ENCODE measurements around the gene CASQ2.

The CASQ2 gene

DNA sequence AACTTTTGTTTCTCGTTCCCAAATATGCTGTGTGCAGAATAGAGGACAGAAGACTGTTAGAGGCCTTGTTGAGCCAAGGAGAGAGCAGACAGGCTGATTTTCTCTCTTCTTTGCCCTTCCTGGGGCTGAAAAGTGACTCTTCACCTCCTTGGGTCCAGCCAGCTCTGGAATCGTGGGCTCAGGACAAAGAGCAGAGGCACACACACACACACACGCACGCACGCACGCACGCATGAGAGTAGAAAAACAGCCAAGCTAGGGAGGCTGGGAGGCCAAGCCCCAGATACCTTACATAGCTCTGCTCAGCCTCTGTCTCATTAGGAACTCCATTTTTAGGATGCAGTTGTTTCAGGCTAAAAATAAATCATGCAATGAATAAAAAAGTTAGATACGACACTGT, at the start of gene CASQ2:
CASQ2 (minus strand) TSS at position 166 of the 400 bp plus-strand sequence. CDS start 173 bp downstream, outside the sequence.
- no peak within 1 kb of the TSS for H3K4me3 ChIP-seq (ENCODE audit: low read depth, low read length)

GRCh38 chr1:115815694-115816093, 47.2 kb upstream of the CASQ2 start:
- H3K4me3 ChIP-seq (ENCODE audit: low read depth, low read length), result no peak overlapping the region

GRCh38 chr1:115814685-115815398, 46.3 kb upstream of the CASQ2 start:
- H3K4me3 ChIP-seq (ENCODE audit: low read depth, low read length), result no peak overlapping the region

DNA sequence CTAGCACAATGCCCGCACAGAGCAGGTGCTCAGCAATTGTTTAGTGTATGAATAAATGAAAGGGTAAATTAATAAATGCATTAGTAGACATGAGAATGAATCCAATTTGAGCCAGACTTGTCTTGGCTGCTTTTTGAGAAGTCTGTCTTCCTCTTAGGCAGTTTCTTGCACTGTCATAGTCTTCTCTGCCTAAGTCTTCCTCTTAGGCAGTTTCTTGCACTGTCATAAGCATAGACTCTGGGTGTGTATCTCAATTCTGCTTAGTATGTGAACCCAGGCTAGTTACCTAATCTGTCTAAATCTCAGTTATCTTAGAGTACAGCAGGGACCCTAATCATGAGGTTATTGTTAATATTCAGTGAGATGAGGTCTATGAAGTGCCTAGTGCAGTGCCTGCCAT, 45.2 kb upstream of the CASQ2 start:
- H3K4me3 ChIP-seq (ENCODE audit: low read depth, low read length), result no peak overlapping the region

DNA sequence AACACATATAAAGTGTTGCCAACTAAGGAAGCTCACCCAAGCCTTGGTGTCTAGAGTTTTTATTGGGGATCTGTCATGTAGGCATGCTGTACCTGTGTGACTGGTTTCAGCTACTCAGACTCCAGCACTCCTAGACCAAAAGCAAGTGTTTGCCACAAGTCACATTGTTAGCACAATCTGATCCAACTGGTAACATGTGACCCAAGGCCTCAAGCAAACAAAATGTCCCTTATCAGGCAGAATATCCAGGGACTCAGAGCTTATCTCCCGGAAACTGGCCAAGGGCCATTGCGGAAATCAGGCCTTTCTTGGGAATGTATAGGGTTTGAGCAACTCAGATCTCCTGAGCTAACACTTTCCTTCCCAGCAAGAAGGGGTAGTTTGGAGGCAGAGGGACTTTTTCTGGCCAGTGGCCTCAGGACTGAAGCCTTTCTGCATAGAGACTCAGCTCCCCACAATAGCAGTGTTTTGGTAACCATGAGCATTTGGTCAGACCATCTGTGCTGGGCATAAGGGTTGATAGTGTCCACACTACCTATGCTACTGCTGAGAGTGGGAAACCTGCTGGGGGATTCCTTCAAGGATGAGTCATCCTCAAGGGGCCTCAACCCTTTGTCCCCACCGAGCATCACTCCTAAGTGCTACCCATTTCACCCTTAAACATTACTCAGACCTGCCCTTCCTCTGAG, 42.8 kb upstream of the CASQ2 start:
- H3K4me3 ChIP-seq (ENCODE audit: low read depth, low read length), result no peak overlapping the region

DNA sequence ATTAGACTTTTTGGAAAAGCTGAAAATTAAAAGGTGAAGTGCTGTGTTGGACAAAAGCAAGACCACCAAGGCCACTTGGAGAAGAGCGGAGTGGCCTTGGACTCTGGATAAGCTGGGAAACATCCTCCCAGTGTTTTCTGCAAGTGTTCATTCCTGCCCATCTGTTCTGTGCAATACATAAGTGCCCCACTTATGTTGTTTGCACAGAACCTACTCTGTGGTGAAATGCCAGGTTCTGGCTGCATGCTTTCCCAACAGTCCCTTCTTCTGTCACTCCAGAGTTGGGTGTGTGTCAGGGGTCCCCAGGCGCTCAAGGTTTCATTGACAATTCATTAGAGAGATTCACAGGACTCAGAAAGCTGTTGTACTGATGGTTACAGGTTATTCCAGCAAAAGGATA, 42.1 kb upstream of the CASQ2 start:
- no peak overlapping the region for H3K4me3 ChIP-seq (ENCODE audit: low read depth, low read length)

DNA sequence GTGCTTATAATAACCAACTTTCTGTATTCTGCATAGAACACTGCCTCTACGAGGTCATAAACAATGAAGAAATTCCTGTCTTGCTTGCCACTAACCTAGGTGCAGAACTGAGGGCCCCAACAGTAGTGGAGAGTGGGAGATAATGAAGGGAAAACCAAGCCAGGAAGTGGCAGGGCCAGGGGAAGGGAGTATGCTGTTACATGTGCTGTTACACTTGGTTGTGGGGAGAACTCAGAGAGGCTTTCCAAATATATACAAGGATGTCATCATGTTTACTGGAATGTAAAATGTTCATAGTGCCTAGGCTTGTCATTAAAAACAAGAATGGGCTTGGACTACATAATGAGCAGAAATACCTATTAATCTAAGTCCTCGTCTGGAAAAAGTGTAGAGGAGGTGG, 41.3 kb upstream of the CASQ2 start:
- H3K4me3 ChIP-seq (ENCODE audit: low read depth, low read length), result no peak overlapping the region

DNA sequence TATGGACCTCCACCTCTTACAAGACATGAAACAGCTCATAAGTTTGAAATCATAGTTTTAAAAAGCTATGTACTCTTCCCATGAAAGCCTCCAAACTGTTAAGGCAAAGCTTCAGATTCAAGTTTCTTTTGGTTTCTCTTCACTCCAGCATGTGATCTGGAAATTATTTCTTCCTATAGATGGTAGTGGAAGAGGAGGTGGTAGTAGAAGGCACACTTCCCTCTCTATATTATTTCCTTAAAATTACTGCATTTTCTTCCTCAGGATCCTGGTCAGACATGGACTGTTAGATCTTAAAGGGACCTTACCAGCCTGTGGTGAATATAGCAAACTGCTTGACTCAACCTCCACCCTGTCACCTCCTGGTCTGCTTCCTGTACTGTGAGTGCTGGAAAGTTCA, 40.6 kb upstream of the CASQ2 start:
- H3K4me3 ChIP-seq (ENCODE audit: low read depth, low read length), result no peak overlapping the region

GRCh38 chr1:115807723-115808122, 39.2 kb upstream of the CASQ2 start:
- no peak overlapping the region for H3K4me3 ChIP-seq (ENCODE audit: low read depth, low read length)

DNA sequence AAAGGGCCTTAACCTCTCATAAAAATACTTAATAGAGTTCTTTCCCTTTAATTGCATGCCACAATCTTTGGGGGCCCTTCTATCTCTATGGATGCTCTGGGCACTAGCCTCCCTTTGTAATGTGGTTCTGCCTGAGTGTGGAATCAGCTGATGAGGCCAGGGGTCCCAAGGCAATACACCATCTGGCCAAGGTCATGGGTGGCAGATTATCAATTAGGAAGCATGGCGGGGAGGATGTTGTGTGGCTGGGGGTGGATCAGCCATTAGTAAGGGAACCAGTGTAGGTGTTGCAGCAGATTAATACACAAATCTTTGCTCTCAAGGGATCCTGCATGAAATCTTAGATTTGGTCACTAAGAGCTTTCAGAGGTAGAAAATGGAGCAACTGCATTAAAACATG, 37.1 kb upstream of the CASQ2 start:
- H3K4me3 ChIP-seq (ENCODE audit: low read depth, low read length), result no peak overlapping the region

- no peak overlapping the region for H3K4me3 ChIP-seq (ENCODE audit: low read depth, low read length)
These were observed 33.9 kb upstream of the CASQ2 start for GRCh38 chr1:115802416-115802815.

GRCh38 chr1:115797486-115797885, 29.0 kb upstream of the CASQ2 start:
- no peak overlapping the region for H3K4me3 ChIP-seq (ENCODE audit: low read depth, low read length)

GRCh38 chr1:115796897-115797296, 28.4 kb upstream of the CASQ2 start:
- no peak overlapping the region for H3K4me3 ChIP-seq (ENCODE audit: low read depth, low read length)

DNA sequence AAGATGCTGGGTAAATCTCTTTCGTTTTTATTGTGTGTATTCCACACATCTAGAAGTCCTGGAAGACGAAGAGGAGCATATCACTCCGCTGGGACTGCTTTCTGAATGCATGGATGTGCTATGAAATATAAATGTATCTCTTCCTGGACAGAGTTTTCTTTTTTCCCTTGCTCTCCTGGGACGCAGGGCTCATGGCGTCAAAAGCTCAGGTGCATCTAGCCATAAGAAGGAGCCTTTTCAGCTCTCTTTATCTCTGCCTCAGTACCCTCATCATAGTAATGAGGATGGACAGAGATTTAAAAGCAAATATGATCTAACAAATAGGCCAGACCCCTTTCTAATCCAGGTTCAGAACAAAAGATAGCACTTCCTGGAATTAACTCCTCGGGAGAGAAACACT, 27.5 kb upstream of the CASQ2 start:
- no peak overlapping the region for H3K4me3 ChIP-seq (ENCODE audit: low read depth, low read length)

GRCh38 chr1:115794976-115795639, 26.6 kb upstream of the CASQ2 start:
- no peak overlapping the region for H3K4me3 ChIP-seq (ENCODE audit: low read depth, low read length)

DNA sequence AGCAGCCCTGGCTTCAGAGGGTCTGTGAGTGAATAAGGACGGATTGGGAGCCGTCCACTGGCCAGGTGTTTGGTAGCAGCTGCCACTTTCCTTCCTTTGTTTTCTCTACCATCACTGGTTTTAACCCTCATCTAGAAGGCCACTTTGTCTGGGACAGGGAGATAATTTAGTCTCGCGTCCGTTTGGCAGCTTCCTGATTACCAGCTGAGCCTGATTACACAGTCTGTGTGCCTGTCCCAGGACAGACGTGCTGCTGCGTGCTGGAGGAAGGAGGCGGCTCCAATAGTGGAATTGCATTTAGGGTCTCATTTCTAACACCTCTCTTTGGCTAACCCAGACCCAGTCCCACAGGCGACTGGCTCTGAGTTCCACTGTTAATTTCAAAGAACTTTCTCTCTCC, 24.6 kb upstream of the CASQ2 start:
- H3K4me3 ChIP-seq (ENCODE audit: low read depth, low read length), result no peak overlapping the region

DNA sequence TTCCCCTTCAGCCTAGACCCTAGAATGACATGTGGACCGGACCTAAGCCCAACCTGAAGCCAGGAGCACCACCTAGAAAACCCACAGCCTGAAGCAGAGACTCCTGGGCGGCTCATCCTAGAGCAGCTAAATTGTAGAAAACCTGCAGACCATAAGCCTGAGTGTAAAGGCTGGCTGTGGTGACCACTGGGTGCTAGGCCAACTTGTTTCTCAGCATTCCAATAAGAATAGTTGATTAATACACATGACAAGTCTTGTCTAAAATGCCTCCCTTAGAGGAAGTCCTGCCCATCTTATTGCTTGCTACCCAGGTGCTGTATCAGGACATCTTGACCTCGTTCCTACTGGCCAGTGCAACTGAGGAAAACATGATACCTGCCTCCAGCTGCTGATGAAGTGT, 23.3 kb upstream of the CASQ2 start:
- no peak overlapping the region for H3K4me3 ChIP-seq (ENCODE audit: low read depth, low read length)

- H3K4me3 ChIP-seq (ENCODE audit: low read depth, low read length), result no peak overlapping the region
These were observed 22.3 kb upstream of the CASQ2 start for GRCh38 chr1:115790846-115791245.

DNA sequence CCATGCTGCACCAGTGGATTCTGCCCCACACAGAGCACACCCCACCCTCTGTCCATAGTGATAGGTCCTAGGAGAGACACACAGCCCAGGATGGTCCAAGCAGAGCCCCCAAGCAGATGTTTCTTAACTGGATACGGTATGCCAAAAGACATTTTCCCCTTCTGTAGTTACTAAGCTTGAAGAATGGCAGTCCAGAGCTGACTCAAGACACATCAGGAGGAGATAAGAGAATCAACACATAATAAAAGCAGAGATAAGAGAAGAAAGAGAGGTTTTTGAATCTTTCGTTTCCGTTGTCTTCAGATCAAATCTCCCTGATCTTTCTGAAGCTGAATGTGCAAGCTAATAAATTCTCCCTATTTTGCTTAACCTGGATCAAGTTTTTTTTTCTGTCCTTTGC, 21.8 kb upstream of the CASQ2 start:
- H3K4me3 ChIP-seq (ENCODE audit: low read depth, low read length), result no peak overlapping the region

GRCh38 chr1:115783311-115783710, 14.8 kb upstream of the CASQ2 start:
- H3K4me3 ChIP-seq (ENCODE audit: low read depth, low read length), result no peak overlapping the region

DNA sequence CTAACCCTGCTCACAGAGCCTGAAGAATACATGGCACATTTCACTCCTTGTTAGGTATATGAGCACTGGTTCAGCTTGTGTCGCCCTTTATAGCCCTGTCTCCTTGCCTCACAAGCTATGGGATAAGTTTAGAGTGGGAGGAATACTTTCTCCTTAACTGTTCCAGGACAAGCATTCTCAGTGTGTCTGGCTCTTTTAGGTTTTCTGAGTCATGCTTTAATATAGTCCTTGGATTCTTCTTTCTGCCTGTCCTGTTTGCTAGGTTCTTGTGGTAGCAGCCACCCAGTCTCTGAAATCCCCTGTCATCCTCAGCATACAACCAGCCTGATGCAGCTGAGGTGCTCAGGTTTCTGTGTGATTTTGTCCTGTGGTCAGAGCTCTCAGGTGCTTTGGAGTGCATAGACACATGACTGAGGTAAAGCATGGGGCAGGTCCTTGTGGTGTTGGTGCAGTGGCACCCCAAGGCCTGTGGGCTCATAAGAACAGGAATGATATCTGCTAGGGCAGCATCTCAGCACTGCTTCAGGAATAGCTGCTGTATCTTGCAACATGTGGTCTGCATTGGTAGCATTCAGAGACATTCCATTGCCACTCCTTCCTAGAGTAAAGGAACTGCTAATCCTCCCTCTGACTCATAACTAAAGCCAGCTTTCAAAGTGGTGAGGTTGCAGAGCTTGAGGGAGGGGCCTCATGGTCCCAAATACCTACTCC, 14.2 kb upstream of the CASQ2 start:
- H3K4me3 ChIP-seq (ENCODE audit: low read depth, low read length), result no peak overlapping the region

- H3K4me3 ChIP-seq (ENCODE audit: low read depth, low read length), result no peak overlapping the region
These were observed 13.3 kb upstream of the CASQ2 start for GRCh38 chr1:115781851-115782250.

All from iPS-11a (cell line).